Brain microvascular endothelial cell (primary cell): ENCODE results near the gene ACOT4.

Source experiments
- DNase-seq: peaks from one replicate; pipeline ENCODE4 v3.0.0-alpha.2; 2020
- H3K27ac ChIP-seq: fragments of 250-450 bp; sonication (Bioruptor Pico); 2 replicates; pipeline ENCODE4 v1.5.1; 2020; ENCODE audit warnings: mild to moderate bottlenecking, moderate library complexity
- H3K27me3 ChIP-seq: fragments of 250-450 bp; sonication (Bioruptor Pico); replicated peaks from 2 replicates; pipeline ENCODE4 v1.5.1; 2020; ENCODE audit warnings: mild to moderate bottlenecking
- H3K36me3 ChIP-seq: fragments of 250-450 bp; sonication (Bioruptor Pico); replicated peaks from 2 replicates; pipeline ENCODE4 v1.5.1; 2020; ENCODE audit warnings: mild to moderate bottlenecking
- H3K4me3 ChIP-seq: 2 replicates; pipeline ENCODE4 v1.5.1; 2011; ENCODE audit warnings: low read depth, mild to moderate bottlenecking, control low read depth, low read length, moderate library complexity
- in situ Hi-C: cut with HindIII; loops from 2 replicates; pipeline ENCODE4 v1.10.0; 2017; ENCODE audit warnings: low sequenced_read_pairs, low pct_ligation_motif_present
- TF ChIP-seq, protein P1 (sequence below): IDR thresholded peaks from 2 replicates; pipeline ENCODE4 v1.5.1; 2011; ENCODE audit warnings: low read depth, mild to moderate bottlenecking, moderate library complexity, low read length, control low read depth, inconsistent platforms; ENCODE audit errors: missing control alignments

ACOT4 gene

GRCh38 chr14:73599499-73599898, 7.8 kb downstream of the ACOT4 start:
- Histone ChIP-seq H3K36me3 (no peaks in the 10 kb centered on the region), H3K4me3 (no peak overlapping the region), H3K27me3 (no peaks in the 10 kb centered on the region), H3K27ac (no peak overlapping the region)
- TF ChIP-seq, protein P1, sequence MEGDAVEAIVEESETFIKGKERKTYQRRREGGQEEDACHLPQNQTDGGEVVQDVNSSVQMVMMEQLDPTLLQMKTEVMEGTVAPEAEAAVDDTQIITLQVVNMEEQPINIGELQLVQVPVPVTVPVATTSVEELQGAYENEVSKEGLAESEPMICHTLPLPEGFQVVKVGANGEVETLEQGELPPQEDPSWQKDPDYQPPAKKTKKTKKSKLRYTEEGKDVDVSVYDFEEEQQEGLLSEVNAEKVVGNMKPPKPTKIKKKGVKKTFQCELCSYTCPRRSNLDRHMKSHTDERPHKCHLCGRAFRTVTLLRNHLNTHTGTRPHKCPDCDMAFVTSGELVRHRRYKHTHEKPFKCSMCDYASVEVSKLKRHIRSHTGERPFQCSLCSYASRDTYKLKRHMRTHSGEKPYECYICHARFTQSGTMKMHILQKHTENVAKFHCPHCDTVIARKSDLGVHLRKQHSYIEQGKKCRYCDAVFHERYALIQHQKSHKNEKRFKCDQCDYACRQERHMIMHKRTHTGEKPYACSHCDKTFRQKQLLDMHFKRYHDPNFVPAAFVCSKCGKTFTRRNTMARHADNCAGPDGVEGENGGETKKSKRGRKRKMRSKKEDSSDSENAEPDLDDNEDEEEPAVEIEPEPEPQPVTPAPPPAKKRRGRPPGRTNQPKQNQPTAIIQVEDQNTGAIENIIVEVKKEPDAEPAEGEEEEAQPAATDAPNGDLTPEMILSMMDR: no peak
- in situ Hi-C loops: no loop called here
- DNase-seq: no peak

DNA sequence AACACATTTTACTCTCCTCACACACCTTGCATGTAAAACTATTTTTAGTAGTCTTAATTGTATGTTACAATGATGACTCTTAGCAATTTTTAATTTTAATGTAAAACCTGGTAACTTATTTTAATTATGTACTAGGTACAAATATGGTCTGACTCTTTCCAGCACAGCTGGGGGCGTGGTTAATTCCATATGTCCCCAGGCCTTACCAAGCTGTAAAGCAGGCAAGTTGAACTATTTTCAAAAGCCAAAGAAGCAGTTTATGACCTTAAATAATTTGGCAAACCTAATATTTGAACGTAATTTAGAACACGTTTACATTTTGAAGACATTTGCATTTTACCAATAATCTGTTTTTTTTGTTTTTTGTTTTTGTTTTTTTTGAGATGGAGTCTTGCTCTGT, 11.3 kb downstream of the ACOT4 start:
- Histone ChIP-seq H3K4me3 (no peak overlapping the region), H3K27me3 (no peaks in the 10 kb centered on the region), H3K36me3 (no peaks in the 10 kb centered on the region), H3K27ac (no peak overlapping the region)
- in situ Hi-C loops: no loop called here
- no peak for DNase-seq
- TF ChIP-seq, protein P1: no peak

DNA sequence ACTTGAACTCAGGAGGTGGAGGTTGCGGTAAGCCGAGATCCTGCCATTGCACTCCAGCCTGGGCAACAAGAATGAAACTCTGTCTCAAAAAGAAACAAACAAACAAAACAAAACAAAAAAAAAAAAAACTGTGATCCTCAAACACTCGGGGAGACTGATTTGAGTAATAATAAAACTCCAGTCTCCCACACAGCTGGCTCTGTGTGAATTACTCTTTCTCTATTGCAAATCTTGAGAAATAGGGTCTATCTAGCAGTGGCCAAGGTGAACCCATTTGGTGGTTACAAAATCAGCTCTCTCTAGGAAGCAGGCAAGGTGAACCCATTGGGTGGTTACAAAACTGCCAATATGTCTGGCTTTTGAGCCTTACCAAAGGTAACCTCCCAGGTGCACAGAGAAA, 14.6 kb downstream of the ACOT4 start:
- no peaks in the 10 kb centered on the region for H3K36me3 ChIP-seq
- H3K27me3 ChIP-seq: no peaks in the 10 kb centered on the region
- in situ Hi-C loops: no loop called here
- no peak overlapping the region for H3K27ac ChIP-seq
- TF ChIP-seq, protein P1: no peak
- DNase-seq: no peak
- no peak overlapping the region for H3K4me3 ChIP-seq

DNA sequence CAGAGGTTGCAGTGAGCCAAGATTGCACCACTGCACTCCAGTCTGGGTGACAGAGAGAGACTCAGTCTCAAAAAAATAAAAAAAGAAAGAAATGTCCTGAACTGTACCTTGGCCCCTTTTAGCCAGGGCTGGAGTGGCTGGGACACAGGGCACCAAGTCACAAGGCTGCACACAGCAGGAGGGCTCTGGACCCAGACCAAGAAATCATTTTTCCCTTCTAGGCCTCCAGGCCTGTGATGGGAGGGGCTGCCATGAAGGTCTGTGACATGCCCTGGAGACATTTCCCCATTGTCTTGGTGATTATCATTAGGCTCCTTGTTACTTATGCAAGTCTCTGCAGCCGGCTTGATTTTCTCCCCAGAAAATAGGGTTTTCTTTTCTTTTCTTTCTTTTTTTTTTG, 15.6 kb downstream of the ACOT4 start:
- TF ChIP-seq, protein P1: no peak
- no peaks in the 10 kb centered on the region for H3K36me3 ChIP-seq
- no peak overlapping the region for H3K4me3 ChIP-seq
- no peaks in the 10 kb centered on the region for H3K27me3 ChIP-seq
- no peak overlapping the region for H3K27ac ChIP-seq
- in situ Hi-C loops: no loop called here
- no peak for DNase-seq

GRCh38 chr14:73610687-73611086, 19.0 kb downstream of the ACOT4 start:
- no peak for DNase-seq
- Histone ChIP-seq H3K4me3 (no peak overlapping the region), H3K27me3 (no peaks in the 10 kb centered on the region), H3K27ac (no peak overlapping the region), H3K36me3 (no peaks in the 10 kb centered on the region)
- in situ Hi-C loops: no loop called here
- TF ChIP-seq, protein P1: no peak

DNA sequence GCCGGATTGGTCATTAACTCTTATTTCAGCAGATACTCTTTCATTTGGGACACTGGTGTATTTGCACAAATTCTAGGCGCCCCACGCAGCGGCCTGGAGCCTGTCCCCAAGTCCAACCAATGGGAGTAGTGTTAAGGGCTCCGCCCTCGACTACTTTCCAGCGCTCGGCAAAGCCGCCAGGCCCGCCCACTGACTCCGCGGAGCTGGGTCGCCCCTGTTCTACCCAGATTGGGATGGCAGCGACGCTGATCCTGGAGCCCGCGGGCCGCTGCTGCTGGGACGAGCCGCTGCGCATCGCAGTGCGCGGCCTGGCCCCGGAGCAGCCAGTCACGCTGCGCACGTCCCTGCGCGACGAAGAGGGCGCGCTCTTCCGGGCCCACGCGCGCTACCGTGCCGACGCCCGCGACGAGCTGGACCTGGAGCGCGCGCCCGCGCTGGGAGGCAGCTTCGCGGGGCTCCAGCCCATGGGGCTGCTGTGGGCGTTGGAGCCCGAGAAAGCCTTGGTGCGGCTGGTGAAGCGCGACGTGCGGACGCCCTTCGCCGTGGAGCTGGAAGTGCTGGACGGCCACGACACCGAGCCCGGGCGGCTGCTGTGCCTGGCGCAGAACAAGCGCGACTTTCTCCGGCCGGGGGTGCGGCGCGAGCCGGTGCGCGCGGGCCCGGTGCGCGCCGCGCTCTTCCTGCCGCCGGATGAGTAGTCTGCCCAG, 20.8 kb downstream of the ACOT4 start, which contains the start of gene ACOT6:
TSS of gene ACOT6 (plus strand) at position 179 of the 707 bp plus-strand sequence. CDS start at position 234, 55 bp downstream.
- DNase-seq: peak; percentile 56
- in situ Hi-C loops: no loop called here
- no peaks in the 10 kb centered on the region for H3K36me3 ChIP-seq
- peak within 1 kb of the TSS; percentile 60 for H3K4me3 ChIP-seq
- TF ChIP-seq, protein P1: no peak
- H3K27ac ChIP-seq: peak within 1 kb of the TSS; percentile 30
- no peaks in the 10 kb centered on the region for H3K27me3 ChIP-seq
